HG03196 (cell line): ENCODE data around the gene DTD1.

ENCODE experiments used
- ATAC-seq: cut with Tn5 transposase; IDR thresholded peaks from one replicate; pipeline ENCODE4 v1.9.1; 2021; ENCODE audit not compliant: unreplicated experiment

DTD1 gene

GRCh38 chr20:18657575-18657974 lies 69.7 kb downstream of the DTD1 start:
- ATAC-seq: no peak

DNA sequence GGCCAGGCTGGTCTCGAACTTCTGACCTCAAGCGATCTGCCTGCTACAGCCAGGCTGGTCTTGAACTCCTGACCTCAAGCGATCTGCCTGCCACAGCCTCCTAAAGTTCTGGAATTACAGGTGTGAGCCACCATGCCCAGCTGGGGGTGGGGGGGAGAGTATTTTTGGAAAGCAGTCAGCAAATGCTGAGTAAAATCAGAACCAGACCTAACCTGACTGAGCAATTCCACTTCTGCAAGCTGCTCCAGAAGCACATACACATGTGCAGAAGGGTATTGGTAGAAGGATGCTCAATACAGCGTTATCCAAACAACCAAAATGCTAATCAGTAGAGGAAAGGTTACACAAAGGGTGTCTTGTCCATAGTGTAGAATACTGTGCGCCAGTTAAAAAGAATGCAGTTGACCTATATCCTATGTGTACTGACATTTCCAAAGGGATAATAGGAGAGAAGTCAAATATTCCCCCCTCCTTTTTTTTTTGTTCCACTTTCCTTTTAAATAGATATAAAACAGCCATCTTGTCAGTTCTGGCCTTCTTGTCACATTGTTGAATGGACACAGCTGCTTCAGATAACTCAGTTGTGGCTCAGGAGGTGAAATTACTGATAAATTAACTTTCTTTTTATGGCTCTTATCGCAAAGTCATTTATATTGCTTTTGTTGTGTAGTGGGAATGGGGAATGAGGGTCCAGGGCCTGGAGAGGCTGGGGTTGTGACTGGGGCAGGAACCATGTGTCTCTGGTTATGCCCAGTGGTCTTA lies 74.6 kb downstream of the DTD1 start:
- no peak for ATAC-seq

DNA sequence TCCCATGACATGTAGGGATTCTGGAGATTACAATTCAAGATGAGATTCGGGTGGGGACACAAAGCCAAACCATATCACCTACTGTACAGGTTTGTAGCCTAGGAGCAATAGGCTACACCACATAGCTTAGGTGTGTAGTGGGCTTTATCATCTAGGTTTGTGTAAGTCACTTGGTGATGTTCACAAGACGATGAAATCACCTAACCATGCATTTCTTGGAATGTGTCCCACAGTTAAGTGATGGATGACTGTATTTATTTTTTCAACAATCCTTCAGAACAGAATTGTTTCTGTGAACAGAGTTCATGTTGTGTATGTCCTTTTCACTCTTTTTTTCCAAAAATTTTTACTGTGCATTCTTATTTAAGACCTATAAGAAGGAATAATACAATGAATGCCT lies 76.1 kb downstream of the DTD1 start:
- ATAC-seq: no peak

- ATAC-seq: no peak
These were observed 77.3 kb downstream of the DTD1 start for GRCh38 chr20:18665135-18665534.

- no peak for ATAC-seq
These were observed 79.1 kb downstream of the DTD1 start for GRCh38 chr20:18666803-18667415.

GRCh38 chr20:18669241-18670019 lies 81.6 kb downstream of the DTD1 start:
- ATAC-seq: no peak

- no peak for ATAC-seq
These were observed 83.4 kb downstream of the DTD1 start for GRCh38 chr20:18671203-18671710.

GRCh38 chr20:18672834-18673233 lies 85.0 kb downstream of the DTD1 start:
- no peak for ATAC-seq

- no peak for ATAC-seq
These were observed 88.5 kb downstream of the DTD1 start for GRCh38 chr20:18676396-18676795.

DNA sequence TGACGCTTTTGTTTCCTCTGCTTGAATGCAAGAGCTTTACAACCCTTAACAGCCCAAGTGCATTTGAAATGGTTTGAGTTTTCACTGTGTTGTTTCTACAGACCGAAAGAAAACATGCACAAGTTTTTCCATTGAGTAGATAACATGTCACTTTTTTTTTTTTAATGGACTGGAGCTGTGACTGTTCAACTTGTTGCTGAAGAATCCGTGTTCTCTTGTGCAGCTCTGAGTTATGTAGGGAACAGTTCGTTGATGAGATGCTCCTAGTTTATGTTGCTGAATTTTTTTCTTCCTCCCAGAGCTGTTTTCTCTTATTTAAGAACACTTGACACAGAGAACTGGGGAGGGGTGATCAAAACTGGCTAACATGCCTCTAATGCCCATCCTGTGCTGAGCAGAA lies 89.3 kb downstream of the DTD1 start:
- ATAC-seq: no peak

GRCh38 chr20:18678549-18679419 lies 90.9 kb downstream of the DTD1 start:
- ATAC-seq: no peak

- no peak for ATAC-seq
These were observed 96.0 kb downstream of the DTD1 start for GRCh38 chr20:18683839-18684238.

GRCh38 chr20:18684775-18685174 lies 96.9 kb downstream of the DTD1 start:
- no peak for ATAC-seq

- no peak for ATAC-seq
These were observed 97.6 kb downstream of the DTD1 start for GRCh38 chr20:18685406-18685805.

GRCh38 chr20:18686696-18687095 lies 98.8 kb downstream of the DTD1 start:
- no peak for ATAC-seq

DNA sequence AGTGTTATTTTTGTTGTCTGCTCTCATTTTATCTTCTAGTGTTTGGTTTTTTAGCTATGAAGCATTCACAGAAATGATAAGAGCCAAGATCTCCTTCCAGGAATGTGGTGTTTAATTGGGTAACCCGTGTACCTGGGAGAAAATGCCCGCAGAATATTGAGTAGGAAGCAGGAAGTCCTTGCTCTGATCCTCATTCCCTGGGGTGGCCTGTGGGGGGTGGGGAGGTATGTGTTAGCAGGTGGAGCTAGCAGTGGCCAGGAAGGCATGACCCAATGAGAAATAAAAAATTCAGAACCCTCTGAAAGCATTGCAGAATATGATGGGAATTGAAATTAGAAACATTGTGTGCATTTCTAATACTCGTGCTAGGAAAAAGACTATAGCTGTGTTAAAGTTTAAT lies 100.8 kb downstream of the DTD1 start:
- ATAC-seq: no peak

GRCh38 chr20:18689557-18689956 lies 101.7 kb downstream of the DTD1 start:
- ATAC-seq: no peak

GRCh38 chr20:18692447-18692846 lies 104.6 kb downstream of the DTD1 start:
- no peak for ATAC-seq

DNA sequence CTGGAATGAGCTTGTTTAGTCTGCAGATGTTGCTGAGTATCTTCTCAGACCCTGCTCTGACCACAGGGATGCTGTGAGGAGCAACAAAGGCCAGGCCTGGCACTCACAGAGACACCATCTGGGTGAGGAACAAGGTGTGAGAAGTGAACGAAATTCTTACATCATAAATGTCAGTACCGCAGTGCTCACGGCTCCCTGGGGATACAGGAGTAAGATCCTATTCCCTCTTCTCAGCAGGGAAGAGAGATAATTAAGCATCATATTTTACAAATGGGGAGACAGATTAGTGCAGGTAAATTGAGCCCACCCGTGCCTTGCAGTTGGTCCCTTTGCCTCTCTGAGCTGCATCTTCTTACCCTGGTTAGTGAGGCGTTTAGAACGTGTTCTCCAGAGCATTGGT lies 106.2 kb downstream of the DTD1 start:
- no peak for ATAC-seq

GRCh38 chr20:18695175-18695574 lies 107.3 kb downstream of the DTD1 start:
- no peak for ATAC-seq
